Stimulated activated CD8-positive, alpha-beta memory T cell treated with anti-CD3 and anti-CD28 coated beads, Interleukin-7, amount 100 ng/mL, for 1 hour (primary cell): Measurements from ENCODE around the gene ESYT1.

ENCODE experiments used
- DNase-seq, 2 donors: peaks; one replicate each; pipeline ENCODE4 v3.0.0-alpha.2; 2020; ENCODE audit warnings: low read depth in 2 of 2

Gene ESYT1, protein sequence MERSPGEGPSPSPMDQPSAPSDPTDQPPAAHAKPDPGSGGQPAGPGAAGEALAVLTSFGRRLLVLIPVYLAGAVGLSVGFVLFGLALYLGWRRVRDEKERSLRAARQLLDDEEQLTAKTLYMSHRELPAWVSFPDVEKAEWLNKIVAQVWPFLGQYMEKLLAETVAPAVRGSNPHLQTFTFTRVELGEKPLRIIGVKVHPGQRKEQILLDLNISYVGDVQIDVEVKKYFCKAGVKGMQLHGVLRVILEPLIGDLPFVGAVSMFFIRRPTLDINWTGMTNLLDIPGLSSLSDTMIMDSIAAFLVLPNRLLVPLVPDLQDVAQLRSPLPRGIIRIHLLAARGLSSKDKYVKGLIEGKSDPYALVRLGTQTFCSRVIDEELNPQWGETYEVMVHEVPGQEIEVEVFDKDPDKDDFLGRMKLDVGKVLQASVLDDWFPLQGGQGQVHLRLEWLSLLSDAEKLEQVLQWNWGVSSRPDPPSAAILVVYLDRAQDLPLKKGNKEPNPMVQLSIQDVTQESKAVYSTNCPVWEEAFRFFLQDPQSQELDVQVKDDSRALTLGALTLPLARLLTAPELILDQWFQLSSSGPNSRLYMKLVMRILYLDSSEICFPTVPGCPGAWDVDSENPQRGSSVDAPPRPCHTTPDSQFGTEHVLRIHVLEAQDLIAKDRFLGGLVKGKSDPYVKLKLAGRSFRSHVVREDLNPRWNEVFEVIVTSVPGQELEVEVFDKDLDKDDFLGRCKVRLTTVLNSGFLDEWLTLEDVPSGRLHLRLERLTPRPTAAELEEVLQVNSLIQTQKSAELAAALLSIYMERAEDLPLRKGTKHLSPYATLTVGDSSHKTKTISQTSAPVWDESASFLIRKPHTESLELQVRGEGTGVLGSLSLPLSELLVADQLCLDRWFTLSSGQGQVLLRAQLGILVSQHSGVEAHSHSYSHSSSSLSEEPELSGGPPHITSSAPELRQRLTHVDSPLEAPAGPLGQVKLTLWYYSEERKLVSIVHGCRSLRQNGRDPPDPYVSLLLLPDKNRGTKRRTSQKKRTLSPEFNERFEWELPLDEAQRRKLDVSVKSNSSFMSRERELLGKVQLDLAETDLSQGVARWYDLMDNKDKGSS

DNA sequence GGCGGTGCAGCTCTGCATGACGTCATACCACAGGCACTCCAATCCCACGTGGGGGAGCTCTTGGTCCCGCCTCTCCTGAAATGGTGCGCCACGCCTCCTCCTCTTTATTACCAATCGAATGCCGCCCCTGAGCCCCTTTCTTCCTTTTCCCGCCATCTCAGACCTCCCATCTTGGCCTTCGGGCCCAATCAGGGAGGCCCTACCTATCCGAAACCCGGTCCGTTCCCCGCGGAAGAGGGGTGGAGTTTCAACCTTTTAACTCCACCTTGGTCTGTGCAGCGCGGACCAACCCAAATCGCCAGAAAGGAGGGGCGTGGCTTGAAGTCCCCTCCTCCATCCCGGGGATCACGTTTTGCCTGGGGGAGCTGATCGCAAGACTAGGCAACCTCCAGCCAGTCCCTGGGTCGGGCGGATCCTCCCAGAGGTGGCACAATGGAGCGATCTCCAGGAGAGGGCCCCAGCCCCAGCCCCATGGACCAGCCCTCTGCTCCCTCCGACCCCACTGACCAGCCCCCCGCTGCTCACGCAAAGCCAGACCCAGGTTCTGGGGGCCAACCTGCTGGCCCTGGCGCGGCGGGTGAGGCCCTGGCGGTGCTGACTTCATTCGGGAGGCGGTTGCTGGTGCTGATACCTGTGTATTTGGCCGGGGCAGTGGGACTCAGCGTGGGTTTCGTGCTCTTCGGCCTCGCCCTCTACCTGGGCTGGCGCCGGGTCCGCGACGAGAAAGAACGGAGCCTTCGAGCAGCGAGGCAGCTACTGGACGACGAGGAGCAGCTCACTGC lies at the start of gene ESYT1:
Gene ESYT1 (plus strand): TSS at position 380 of the 782 bp plus-strand sequence. CDS start 53 bp downstream, at position 433.
- DNase-seq: peak; percentile 90 to 92

DNA sequence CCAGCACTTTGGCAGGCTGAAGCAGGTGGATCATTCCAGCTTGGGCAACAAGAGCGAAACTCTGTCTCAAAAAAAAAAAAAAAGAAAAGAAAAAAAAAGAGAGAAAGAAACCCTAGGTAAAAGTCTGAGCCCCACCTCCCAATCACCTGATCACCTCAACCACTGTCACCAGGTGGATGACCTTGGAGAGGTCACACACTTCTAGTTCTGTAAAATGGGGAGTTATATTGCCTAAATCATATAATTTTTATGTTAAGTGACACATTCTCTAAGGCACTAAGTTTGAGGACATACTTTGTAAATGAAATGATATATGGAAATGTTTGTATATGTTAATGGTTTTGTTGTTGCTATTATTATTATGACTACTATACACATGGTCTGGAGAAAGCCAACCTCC lies 49.6 kb upstream of the ESYT1 start:
- DNase-seq: no peak

DNA sequence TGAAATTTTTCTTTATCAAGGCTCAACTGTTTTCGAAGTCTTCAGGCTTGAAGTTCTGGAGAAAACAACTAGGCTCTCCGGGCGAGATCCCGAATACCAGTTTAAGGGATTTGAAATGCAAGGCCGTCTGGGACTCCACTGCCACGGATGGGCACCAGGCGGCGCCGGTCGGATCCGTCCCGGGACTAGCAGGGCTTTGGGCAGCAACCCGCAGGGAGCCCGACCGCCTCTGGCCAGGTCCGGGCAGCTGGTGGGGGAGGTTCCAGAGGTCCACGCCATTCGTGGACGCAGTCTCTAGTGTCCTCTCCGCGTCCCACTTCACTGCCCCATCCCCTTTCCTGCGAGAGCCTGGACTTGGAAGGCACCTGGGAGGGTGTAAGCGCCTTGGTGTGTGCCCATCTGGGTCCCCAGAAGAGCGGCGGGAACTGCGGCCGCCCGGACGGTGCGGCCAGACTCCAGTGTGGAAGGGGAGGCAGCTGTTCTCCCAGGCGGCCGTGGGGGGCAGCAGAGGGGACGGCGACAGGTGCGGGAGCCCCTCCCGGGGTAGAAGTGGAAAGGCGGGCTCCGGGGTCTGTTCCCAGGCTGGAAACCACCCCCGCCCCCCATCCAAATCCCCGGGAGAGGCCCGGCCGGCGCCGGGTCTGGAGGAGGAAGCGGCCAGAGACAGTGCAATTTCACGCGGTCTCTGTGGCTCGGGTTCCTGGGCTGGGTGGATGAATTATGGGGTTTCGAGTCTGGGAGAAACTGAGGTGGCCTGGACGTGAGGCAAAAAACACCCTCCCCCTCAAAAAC lies 48.9 kb upstream of the ESYT1 start:
- DNase-seq: peak in 1 of 2 donors; percentile 17

DNA sequence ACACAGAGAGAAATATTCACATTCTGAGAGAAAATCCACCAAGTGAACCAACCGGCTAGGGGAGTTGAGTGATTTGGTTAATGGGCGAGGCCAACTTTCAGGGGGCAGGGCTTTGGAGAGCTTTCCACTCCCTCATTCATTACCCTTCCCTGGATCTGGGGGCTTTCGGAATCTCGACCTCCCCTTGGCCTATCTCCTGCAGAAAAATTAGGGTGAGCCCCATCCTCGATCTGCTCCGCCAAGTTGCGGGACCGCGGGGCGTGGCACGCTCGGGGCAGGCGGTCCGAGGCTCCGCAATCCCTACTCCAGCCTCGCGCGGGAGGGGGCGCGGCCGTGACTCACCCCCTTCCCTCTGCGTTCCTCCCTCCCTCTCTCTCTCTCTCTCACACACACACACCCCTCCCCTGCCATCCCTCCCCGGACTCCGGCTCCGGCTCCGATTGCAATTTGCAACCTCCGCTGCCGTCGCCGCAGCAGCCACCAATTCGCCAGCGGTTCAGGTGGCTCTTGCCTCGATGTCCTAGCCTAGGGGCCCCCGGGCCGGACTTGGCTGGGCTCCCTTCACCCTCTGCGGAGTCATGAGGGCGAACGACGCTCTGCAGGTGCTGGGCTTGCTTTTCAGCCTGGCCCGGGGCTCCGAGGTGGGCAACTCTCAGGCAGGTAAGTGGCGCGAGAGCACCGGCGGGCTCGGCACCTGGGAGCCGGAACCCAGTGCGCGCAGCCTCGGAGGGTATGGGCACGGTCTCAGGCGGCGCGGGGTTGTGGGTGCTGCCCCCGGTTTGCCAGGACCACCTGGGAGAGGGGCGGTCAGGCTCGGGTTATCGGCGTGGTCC lies 48.1 kb upstream of the ESYT1 start, which contains the start of gene ERBB3:
Gene ERBB3 (plus strand): TSS at position 443 of the 833 bp plus-strand sequence. CDS start 136 bp downstream, at position 579.
- peak; percentile 25 to 44 for DNase-seq

DNA sequence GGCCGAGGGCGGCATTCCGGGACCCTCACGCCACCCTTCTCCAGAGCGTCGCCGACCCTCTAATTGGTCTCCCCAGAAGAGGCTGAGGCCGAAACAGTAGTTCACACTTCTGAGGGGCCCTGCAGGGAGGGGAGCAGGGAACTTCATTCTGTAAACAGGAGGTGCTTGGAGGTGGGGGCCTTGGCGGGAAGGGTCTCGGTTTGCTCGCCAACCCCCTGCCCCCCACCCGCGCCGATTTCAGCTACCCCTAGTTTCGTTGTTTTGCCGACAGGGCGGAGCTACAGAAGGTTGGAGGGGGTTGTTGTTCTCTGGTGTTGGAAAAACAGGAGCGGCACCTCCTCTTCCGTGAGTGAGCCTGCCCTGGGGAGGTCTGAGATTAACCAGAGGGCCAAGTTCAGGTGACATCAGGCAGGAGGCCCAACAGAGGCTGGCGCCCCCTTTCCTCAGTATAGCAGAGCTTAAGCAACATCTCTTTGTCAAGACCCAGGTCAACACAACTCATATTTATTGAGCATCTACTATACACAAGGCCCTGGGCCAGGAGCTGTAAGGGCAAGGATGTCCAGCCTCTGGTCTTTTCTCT lies 47.4 kb upstream of the ESYT1 start:
- no peak for DNase-seq

DNA sequence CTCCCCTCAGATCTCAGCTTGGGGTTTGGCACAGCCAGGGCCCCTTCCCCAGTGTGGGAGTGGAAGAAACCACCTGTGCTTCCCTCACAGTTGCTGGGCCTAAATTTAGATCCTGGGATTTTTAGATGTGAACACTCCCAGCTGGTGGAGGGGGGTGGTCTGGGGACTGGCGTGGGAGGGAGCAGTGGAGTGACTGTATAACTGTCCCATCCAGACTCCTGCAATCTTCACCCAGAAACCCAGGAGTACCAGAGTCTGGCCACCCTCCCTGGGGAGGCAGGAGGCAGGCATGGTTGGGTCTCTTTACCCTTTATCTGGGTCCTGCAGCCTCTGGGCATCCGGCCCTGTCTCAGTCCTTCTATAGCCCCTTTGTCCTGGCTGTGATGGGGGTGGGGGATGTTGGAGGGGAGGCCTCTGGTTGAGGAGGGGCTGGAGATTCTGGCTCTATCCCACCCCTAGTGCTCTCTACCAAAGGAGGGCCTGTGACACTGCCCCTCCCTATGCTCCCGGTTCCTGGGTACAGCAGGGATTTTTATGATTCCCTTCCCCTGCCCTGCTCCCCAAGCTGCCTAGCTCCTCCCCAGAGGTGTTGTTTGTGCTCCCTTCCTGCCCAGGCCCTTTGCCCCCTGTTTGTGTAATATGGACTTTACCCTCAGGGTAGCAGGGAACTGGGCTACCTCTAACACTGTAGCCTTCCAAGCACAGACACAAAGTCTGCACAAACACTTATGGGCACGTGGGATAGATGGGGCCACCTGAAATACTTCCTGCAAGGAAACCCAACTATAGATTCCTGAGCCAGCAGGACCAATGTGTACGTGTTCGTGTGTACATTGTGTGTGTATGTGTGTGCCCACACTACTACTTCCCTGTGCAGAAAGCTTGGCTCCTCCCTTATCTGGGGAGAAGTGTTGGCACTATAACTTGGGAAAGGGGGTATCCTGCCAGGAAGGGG lies 46.4 kb upstream of the ESYT1 start:
- no peak for DNase-seq

DNA sequence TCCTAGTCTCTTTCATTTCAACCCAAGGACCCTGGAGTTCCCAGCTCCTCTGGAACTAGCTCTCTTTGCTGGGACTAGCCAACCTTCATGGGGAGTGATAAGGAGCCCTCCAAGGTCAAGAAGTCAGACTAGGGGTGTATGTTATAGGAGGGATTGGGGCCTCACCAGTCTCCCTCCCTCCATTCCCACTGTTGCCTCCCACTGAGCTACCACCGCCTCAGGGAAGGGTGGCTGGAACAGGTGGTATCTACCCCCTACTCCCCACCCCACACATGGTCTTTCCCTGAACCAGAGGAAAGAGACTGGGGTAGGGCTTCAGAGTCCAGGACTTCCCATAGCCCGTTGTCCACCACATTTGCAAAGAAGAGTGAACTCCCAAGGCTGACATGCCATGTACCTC lies 45.7 kb upstream of the ESYT1 start:
- DNase-seq: no peak

DNA sequence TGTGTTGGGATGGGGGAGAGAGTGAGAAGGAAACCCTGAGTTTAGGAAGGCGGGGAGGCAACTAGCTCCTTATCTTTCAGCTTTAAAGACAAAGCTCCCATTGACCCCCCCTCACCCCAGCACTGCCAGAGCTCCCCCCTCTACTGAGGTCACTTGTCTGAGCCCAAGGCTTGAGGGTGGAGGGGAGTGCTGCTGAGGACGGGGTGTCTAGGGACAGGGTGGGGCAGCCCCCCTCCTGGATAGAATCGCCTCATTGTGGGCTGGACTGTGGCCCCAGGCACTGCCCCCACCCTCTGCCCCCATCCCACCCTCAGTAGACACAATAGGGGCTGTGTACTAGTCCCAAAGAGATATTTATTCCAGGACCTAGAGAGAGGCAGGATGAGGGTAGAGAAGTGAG lies 45.1 kb upstream of the ESYT1 start:
- DNase-seq: no peak

DNA sequence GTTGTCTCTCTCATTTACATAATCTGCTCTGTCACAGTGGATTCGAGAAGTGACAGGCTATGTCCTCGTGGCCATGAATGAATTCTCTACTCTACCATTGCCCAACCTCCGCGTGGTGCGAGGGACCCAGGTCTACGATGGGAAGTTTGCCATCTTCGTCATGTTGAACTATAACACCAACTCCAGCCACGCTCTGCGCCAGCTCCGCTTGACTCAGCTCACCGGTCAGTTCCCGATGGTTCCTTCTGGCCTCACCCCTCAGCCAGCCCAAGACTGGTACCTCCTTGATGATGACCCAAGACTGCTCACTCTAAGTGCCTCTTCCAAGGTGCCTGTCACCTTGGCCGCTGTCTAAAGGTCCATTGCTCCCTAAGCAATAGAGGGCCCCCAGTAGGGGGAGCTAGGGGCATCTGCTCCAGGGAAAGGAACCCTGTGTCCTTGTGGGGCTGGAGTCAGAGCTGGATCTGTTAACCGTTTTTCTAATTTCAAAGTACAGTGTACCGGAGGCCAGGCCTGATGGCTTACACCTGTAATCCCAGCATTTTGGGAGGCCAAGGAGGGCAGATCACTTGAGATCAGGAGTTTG lies 43.0 kb upstream of the ESYT1 start:
- DNase-seq: no peak

DNA sequence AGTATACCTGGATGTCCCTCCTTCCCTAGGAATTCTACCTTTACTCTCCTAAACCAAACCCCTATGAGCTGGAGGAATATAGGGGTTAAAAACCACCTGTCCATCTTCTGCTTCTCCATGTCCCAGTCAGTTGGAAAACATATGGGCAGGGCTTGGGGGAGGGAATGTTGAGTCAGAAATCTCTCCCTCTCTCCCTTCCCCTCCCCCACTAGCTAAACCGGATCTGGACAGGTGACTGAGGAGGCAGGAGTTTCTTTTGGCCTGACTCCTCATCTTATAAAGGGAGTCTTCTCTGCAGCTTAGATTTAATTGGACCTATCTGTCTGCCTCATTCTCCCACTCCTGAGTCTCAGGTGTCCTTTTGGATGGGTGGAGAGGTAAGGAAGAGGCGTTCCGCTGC lies 42.0 kb upstream of the ESYT1 start:
- no peak for DNase-seq

DNA sequence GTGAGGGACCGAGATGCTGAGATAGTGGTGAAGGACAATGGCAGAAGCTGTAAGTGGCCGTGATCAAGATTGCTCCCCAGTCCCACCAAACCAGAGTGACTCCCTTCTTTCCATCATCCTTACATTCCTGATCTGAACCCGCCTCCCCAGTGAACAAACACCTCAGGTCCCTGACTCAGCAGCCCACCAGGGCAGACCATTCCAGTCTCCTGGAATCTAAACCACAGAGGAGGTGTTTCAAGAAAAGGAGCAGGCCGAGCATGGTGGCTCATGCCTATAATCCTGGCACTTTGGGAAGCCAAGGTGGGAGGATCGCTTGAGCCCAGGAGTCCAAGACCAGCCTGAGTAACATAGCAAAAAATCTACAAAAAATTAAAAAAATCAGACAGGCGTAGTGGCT lies 41.5 kb upstream of the ESYT1 start:
- no peak for DNase-seq

DNA sequence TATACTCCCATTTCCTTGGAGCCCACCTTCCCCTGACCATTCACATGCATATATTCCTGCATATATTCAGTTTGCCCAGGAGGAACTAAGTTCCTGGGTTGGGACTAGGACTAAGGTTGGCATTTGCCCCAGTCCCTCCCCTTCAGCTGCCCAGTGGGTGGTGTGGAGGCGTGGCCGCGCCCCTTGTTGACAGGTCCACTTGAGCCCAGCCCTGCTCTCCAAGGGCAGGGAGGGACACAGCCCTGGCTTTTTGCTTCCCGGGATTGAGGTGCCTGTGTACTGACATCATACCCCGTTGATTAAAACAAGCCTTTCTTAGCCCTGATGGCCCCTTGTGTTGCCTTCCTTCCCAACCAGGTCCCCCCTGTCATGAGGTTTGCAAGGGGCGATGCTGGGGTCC lies 40.8 kb upstream of the ESYT1 start:
- DNase-seq: no peak

DNA sequence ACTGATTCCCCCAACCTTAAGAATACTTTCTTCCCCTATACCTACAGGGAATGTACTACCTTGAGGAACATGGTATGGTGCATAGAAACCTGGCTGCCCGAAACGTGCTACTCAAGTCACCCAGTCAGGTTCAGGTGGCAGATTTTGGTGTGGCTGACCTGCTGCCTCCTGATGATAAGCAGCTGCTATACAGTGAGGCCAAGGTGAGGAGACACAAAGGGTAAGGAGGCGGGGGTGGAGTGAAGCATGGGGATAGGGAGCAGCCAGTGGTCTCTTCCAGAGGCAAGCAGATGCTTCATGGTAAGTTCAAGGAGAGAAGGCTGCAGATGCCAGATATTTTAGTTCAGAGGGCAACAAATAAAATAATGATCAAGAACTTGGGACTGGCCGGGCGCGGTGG lies 30.3 kb upstream of the ESYT1 start:
- DNase-seq: no peak

DNA sequence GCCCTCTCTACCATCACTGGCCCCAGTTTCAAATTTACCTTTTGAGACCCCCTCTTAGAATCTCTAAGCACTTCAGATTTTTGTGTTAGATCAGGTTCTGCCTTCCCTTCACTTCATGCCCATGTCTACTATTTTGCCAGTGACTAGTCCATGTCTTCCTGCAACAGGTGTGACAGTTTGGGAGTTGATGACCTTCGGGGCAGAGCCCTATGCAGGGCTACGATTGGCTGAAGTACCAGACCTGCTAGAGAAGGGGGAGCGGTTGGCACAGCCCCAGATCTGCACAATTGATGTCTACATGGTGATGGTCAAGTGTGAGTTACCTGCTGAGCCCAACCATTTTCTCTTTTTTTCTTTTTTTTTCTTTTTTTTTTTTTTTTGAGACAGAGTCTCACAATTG lies 29.5 kb upstream of the ESYT1 start:
- DNase-seq: no peak

DNA sequence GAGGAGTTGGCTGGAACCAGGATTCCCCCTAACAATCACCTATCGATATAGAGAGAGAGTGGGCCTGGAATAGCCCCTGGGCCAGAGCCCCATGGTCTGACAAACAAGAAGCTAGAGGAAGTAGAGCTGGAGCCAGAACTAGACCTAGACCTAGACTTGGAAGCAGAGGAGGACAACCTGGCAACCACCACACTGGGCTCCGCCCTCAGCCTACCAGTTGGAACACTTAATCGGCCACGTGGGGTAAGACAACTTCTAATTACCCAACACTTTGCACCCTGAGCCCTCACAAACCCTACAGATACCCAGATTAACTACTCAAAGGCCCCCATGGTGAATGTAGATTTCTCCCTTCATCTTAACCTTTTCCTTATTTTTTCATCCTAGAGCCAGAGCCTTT lies 28.3 kb upstream of the ESYT1 start:
- no peak for DNase-seq

DNA sequence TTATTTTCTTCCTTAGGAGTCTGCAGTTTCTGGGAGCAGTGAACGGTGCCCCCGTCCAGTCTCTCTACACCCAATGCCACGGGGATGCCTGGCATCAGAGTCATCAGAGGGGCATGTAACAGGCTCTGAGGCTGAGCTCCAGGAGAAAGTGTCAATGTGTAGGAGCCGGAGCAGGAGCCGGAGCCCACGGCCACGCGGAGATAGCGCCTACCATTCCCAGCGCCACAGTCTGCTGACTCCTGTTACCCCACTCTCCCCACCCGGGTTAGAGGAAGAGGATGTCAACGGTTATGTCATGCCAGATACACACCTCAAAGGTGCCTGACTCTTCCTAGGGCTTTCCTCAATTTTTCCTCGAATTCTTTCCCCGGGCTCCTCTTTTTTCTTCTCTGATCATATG lies 27.0 kb upstream of the ESYT1 start:
- DNase-seq: no peak

DNA sequence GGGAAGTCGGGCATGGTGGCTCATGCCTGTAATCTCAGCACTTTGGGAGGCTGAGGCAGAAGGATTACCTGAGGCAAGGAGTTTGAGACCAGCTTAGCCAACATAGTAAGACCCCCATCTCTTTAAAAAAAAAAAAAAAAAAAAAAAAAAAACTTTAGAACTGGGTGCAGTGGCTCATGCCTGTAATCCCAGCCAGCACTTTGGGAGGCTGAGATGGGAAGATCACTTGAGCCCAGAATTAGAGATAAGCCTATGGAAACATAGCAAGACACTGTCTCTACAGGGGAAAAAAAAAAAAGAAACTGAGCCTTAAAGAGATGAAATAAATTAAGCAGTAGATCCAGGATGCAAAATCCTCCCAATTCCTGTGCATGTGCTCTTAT lies 25.4 kb upstream of the ESYT1 start:
- no peak for DNase-seq
